CD4-positive, alpha-beta T cell treated with Interleukin-12 subunit alpha and Interleukin-12 subunit beta, for 1 hour (primary cell): ENCODE data around the gene HINT1.
"Not testable (repeated sequence)": the region's sequence is repeated elsewhere in the genome, so short reads cannot be mapped to it uniquely, and the experiment has no call there.

ENCODE experiments used
- DNase-seq: peaks from one replicate; pipeline ENCODE4 v3.0.0-alpha.2; 2020

Gene HINT1

DNA sequence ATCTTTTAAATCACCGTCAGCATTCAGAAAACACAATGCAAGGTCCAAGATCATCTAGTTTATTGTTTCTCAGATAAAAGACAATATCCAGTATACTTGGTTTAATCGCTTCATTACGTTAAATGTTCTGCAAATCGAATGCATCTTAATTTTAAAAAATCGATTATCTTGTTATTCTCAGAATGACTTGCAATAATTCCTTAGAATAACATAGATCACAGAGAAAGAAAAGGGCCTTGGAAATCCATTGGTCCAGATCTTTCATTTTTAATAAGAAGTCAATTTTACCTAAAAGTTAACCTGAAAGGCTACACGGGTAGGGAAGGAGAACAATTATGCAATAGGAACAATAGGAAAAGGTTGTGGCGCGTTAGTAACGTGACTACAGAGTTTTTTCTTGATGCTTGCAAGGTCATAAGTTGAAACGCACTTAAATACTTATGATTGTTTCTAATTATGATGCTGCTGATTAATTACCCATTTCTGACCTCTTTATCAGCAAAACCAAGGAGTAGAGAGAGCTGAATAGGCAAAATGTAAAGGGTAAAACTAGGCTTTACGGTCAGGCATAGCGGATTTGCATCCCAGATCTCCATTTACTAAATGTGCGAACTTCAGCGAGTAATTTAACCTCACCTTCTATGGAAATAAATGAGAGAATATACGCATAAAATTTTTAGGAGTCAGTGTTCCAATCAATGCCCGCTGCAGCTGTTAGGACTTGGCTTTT is 4.9 kb upstream of the HINT1 start:
- DNase-seq: no peak

DNA sequence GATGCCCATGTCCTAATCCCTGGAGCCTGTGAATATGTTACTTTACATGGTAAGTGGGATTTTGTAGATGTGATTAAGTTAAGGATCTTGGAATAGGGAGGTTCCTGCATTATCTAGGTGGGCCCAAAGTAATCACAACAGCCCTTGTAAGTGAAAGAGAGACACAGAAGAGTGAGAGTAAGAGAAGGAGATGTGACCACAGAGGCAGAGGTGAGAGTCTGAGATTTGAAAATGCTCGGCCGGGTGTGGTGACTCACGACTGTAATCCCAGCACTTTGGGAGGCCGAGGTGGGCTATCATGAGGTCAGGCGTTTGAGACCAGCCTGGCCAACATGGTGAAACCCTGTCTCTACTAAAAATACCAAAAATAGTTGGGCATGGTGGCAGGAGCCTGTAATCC is 2.6 kb upstream of the HINT1 start:
- DNase-seq: no peak

DNA sequence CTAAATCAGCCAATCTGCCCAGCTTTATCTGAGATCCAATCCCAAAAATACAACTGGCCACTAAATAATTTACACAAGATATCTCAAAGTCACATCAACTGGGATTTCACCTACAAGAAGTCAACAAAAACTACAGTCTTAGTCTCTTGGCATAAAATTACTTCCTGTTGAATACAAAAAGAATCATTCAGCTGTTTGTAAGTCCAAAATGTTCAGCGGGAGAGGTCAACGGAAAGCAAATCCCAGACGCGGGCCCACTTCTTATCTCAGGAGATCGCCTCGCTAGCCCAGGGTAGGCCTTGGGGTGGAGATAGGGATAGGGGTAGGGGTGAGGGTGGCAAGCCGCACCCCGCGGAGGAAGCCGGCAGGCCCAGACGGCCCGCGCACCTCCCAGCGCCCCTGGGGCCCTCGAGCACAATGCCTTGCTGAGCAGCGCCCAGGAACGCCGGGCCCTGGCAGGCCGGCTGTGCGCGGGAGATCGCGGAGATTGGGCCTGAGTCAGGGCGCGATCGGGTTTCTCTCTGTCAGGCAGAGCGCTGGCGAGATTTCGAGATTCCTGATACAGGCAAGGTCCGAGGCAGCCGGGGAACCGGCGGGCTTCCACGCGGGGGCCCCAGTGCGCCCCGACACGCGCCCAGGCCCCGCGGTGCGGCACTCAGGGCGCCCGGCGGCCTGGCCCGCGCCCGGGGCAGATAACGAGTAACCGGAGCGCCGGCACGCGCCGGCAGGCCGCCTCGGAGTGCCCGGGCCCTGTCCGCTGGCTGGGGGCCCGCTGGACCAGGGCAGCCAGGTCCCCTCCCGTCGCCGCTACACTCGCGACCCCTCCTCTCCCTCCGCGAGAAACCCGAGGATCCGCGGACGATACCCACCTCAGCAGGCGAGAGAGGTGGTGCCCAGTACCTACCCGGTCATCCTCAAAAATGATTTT is 601 bp downstream of the HINT1 start:
- peak; percentile 76 for DNase-seq

DNA sequence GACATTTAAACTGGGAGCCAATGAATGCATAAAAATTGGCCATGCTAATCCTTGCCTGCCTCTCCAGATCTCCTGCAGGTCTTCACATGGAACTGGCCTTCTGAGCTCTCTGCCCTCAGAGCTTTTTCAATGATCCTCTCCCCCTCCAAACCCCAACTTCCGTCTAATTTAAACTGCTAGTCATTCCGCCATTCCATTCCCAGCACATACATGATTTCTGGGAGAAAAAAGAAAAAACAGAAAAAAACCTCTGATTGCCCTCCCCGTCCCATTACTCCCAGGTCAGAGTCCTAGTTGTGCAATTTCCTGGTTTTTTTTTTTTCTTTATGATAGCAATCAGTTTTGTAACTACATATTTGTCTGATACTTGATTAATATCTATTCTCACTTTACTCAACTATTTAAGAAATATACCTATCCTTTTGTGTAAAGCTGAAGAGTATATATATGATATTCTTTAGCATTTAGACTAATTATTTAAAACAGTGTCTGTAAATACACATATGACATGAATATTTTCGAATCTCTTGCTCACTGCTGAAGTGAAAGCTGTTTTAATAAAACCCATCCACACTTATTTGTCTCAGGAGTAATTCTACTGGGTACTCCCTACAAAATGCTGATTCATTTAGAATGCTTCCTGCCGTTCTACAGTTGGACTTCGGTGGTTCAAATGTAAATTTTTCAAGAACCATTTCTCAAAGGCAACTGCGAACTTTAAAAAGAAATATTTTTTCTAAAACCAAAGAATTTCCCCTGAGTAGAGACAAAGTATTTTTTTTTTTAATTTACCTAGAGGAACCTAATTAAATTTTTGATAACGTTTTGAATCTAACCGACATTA is 1.6 kb downstream of the HINT1 start:
- DNase-seq: peak; percentile 25

DNA sequence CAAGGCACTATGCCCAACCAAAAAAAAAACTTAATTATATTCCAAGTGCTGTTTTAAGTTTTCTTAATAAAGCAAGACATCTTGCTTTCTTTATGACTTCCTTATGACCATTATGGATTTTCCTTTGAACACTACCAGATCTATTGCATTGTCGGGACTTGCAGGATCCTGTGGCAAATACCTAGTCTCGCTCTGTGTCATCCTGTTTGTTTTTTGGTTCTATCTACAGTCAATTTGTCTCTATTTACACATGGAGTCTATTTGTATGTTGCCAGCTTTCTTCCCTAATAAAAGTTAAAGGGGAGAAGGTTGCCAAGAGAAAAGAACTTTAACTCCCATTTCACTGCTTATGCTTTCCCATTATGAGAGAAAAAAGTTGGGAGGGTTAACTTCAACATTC is 4.9 kb downstream of the HINT1 start:
- no peak for DNase-seq

DNA sequence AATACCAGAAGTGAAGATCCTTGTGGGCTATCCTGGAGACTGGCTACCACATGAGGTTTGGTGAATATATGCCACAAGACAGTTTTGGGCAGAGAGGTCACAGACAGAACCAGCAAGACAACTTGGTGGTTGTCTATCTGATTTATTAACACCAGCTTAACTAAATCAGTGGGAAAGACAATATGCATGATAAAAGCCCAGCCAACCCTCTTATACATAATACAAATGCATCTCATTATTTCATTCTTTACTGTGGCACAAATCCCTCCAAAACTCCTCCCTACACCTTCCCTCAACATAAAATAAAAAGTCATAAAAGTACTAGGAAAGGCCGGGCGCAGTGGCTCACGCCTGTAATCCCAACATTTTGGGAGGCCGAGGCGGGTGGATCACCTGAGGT is 8.1 kb downstream of the HINT1 start:
- no peak for DNase-seq

DNA sequence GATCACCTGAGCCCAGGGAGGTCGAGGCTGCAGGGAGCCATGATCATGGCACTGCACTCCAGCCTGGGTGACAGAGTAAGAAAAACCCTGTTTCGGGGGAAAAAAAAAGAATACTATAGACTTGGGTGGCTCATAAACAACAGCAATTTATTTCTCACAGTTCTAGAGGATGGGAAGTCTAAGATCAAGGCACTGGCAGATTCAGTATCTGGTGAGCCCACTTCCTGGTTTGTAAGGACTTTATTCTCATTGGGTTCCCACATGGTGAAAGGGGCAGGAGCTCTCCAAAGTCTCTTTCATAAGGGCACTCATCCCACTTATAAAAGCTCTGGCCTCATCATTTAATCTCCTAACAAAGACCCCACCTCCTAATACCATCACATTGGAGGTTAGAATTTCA is 8.7 kb downstream of the HINT1 start:
- no peak for DNase-seq

DNA sequence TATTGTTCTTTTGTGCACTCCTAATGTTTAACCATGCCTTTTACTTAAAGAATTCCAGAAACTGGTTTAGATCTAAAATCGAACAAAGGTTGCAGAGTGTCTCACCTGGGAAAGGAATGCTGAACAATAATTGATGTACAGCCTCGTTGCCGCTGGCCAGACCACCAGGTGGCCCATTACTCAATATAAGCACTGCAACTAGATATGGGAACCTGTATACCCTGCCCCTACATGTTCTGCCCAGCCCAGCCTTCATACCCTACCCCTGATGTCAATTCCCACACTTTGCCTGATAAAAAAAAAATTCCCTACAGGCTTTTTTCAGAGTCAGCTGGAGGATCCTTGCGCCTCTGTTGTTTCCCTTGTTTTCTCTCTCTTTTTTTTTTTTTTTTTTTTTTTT is 13.8 kb downstream of the HINT1 start:
- DNase-seq: no peak

DNA sequence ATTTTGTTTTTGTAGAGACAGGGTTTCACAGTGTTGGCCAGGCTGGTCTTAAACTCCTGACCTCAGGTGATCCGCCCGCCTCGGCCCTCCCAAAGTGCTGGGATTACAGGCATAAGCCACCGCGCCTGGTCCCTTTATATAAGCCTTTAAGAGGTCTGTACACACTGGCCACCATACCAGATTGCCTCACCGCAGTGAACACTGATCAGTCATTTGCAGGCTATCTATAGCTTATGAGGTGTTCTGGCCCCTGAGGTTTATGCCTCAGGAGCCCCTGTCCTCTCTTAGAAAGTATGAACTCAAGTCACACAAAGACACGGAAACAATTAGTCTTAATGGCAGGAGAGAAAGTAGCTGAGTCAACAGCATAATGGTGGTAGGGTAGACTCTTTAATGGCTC is 14.6 kb downstream of the HINT1 start:
- DNase-seq: no peak

DNA sequence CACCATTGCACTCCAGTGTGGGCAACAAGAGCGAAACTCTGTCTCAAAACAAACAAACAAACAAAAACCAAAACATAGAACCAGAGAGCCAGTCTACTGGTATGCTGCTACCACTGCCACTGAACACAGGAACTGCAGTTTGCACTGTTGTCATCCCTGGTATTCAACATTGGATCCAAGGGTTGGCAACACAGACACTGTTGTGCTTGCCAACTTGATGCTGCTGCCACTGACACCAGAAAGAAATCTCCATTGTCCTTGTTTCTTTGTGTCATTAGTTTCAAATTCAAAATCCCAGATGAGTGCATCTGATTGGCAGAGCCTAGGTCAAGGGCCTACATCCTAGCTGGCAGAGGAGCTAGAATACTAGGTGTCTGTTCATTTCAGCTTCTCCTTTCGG is 16.2 kb downstream of the HINT1 start:
- no peak for DNase-seq

DNA sequence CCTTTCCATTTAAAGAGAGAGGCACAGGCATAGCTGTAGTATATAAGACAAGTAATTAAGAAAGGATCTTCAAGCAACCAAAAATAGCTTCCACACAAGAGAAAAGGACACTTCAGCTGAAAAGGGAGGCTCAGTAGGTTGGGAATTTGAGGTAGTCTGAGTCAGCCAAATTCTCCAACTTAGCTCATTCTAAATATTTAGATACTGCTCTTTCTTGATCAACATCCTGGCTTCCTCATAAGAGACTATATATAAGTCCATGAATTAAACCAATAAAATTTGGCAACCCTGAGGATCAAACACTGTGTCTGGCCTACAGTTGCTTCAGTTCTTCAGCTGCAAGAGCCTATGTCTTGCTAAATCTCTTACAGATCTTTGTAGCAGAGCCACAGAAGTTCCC is 17.8 kb downstream of the HINT1 start:
- no peak for DNase-seq

DNA sequence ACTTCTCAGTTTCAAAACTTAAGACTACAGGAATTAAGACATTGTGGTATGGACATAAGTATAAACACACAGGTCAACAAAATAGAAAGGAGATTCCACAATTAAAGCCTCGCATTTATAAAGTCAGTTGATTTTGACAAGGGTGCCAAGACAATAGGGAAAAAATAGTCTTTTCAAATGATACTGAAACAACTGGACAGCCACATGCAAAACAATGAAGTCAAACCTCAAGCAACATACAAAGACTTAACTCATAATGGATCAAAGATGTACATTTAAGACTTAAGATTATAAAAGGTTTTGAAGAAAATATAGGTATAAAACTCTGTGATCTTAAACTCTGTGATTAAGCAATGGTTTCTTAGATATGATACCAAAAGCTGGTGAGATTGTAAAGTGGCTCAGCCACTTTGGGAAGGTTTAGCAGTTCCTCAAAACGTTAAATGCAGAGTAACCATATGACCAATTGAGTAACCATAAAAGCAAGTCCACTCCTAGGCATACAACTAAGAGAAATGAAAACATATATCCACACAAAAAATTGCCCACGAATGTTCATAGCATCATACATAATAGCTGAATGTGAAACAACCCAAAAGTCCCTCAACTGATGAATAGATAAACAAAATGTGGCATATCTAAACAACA is 22.0 kb downstream of the HINT1 start:
- DNase-seq: no peak

DNA sequence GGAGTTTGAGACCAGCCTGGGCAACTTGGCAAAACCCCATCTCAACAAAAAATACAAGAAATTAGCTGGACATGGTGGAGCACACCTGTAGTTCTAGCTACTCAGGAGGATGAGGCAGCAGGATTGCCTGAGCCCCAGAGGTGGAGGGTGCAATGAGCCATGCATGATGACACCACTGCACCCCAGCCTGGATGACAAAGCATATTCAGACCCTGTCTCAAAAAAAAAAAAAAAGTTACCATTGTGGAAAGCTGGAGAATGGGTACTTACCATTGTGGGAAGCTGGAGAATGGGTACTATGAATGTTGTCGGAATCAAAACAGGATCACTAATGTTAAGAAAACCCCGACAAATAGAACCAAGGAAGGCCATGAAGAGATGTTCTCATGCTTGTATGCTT is 25.7 kb downstream of the HINT1 start:
- no peak for DNase-seq

DNA sequence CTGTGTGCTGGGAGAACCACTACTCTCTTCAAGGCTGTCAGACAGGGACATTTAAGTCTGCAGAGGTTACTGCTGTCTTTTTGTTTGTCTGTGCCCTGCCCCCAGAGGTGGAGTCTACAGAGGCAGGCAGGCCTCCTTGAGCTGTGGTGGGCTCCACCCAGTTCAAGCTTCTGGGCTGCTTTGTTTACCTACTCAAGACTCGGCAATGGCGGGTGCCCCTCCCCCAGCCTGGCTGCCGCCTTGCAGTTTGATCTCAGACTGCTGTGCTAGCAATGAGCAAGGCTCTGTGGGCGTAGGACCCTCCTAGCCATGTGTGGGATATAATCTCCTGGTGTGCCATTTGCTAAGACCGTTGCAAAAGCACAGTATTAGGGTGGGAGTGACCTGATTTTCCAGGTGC is 26.6 kb downstream of the HINT1 start:
- not testable (repeated sequence) for DNase-seq

DNA sequence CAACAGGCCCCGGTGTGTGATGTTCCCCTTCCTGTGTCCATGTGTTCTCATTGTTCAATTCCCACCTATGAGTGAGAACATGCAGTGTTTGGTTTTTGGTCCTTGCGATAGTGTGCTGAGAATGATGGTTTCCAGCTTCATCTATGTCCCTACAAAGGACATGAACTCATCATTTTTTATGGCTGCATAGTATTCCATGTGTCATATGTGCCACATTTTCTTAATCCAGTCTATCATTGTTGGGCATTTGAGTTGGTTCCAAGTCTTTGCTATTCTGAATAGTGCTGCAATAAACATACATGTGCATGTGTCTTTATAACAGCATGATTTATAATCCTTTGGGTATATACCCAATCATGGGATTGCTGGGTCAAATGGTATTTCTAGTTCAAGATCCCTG is 32.0 kb downstream of the HINT1 start:
- DNase-seq: not testable (repeated sequence)

DNA sequence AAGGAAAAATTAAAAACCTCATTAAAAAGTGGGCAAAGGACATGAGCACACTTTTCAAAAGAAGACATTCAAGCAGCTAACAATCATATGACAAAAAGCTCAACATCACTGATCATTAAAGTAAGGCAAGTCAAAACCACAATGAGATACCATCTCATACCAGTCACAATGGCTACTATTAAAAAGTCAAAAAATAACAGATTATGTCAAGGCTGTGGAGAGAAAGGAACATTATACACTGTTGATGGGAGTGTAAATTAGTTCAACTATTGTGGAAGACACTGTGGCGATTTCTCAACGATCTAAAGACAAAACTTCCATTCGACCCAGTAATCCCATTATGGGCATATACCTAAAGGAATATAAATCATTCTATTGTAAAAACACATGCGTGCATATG is 35.8 kb downstream of the HINT1 start:
- DNase-seq: no peak

DNA sequence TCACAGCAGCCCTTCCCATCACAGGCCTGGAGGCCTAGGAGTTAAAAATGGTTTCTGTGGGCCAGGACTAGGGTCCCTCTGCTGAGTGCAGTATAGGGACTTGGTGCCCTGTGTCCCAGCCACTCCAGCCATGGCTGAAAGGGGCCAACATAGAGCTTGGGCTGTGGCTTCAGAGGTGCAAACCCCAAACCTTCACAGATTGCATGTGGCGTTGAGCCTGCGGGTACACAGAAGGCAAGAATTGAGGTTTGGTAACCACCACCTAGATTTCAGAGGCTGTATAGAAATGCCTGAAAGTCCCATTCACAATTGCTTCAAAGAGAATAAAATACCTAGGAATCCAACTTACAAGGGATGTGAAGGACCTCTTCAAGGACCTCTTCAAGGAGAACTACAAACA is 37.8 kb downstream of the HINT1 start:
- DNase-seq: not testable (repeated sequence)

DNA sequence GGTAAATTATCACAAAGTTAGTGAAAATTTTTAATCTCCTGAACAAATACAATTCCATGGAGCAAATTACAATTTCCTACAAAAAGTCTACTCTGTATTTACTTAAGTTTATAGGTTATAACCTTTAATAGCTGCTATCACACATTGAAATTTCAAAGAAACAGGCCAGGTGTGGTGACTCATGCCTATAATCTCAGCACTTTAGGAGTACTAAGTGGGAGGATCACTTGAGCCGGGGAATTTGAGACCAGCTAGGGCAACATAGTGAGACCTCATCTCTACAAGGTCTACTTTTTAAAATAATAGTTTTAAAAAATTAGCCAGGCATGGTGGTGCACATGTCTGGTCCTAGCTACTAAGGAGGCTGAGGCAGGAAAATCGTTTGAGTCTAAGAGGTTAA is 50.3 kb downstream of the HINT1 start:
- no peak for DNase-seq

DNA sequence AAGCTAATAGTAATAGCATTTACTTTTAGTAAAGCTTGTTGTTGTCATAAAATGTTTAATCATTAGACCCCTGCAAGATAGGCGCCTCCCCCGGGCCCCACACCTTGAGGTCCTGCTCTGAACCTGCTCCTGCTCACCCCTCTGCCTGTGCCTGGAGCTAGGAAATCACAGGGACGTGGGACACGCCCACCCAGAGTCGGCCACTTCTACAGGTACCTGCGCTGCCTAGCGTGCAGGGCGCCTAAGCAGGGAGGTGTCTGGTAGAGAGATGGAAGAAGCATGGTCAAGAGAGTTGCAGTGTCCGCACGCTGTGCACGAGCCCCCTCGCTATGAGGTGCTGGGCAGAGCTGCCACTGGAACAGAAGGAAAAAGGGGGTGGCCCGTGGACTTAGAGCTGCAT is 52.6 kb downstream of the HINT1 start:
- no peak for DNase-seq

DNA sequence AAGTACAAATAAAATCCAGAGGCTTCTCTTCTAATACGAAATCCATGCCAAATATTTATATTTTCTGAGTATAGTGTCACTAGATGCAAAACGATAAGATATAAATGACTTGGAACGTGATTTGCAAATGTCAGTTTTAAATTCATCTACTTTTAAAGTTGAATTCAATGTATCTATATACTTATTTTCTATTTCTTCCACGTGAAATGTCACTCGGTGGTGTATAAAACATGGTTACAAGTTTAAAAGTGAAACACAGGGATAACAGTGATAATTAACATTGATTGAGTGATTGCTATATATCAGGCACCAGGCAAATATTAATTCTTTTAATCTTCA is 54.8 kb downstream of the HINT1 start:
- DNase-seq: no peak

DNA sequence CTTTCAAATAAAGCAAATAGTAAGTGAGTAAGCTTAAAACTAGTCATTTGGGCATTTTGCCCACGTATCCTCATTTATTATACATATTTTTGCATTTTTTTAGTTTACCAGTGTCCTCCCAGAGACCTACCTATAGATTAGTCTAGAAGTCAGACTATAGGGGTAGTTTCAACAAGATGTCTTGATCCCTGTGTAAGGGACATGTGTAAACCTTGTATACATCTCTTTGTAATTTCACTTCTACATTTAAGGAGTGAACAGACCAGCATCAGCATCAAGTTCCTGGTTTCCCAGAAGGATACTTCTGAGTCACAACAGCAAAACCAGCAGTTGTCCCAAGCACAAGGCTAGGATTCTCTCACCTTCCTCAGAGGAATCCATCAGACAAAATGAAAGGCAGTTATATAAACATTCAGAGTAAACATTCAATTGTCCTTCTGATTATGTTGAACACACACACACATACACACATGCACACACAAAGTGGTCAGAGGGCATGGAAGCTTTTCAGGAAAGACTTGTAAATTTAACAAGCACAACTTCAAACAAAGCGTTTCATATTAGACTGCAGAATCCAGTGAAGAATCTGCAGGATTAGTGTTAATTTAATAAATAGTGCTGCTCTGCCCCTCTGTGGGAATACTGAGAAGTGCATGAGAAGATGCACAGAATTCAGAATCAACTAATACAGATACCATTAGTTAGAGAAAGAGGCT is 55.4 kb downstream of the HINT1 start:
- DNase-seq: peak; percentile 65
